HG02571 (cell line): Measurements from ENCODE around the gene ETFBKMT.
"Not testable (repeated sequence)": the region's sequence is repeated elsewhere in the genome, so short reads cannot be mapped to it uniquely, and the experiment has no call there.

Source experiments
- ATAC-seq: cut with Tn5 transposase; IDR thresholded peaks from one replicate; pipeline ENCODE4 v1.9.1; 2021; ENCODE audit warnings: mild to moderate bottlenecking, moderate library complexity; ENCODE audit not compliant: unreplicated experiment

The ETFBKMT gene

DNA sequence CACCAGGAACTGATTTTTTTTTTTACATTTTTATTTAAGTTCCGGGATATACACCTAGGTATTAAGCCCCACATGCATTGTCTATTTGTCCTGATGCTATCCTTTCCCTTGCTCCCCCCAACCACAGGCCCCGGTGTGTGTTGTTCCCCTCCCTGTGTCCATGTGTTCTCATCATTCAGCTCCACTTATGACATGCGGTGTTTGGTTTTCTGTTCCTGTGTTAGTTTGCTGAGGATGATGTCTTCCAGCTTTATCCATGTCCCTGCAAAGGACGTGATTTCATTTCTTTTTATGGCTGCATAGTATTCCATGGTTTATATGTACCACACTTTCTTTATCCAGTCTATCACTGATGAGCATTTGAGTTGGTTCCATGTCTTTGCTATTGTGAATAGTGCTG is 57.5 kb downstream of the ETFBKMT start:
- not testable (repeated sequence) for ATAC-seq

DNA sequence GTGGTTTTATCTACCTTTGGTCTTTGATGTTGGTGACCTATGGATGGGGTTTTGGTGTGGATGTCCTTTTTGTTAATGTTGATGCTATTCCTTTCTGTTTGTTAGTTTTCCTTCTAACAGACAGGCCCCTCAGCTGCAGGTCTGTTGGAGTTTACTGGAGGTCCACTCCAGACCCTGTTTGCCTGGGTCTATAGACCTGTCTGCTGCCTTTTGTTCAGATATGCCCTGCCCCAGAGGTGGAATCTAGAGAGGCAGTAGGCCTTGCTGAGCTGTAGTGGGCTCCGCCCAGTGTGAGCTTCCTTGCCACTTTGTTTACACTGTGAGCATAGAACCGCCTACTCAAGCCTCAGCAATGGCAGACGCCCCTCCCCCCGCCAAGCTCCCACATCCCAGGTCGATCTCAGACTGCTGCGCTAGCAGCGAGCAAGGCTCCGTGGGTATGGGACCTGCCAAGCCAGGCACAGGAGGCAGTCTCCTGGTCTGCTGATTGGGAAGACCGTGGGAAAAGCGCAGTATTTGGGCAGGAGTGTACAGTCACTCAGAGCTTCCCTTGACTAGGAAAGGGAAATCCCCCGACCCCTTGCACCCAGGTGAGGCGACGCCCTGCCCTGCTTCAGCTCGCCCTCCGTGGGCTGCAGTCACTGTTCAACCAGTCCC is 59.2 kb downstream of the ETFBKMT start:
- ATAC-seq: not testable (repeated sequence)

DNA sequence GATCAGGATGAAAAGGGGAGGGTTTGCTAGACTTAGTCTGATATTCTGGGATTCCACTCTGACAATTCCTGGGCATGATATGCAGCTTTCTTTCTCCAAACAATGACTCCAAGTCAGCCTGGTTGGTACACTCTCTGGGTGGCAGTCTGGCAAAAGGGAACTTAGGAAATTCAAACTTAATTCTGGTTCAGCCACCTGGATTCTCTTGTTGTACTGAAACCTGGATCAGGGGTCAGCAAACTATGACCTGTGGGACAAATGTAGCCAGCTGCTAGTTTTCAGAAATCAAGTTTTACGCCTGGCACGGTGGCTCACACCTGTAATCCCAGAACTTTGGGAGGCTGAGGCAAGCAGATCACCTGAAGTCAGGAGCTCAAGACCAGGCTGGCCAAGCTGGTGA is 63.1 kb downstream of the ETFBKMT start:
- no peak for ATAC-seq
